CD14-positive monocyte (primary cell): Measurements from ENCODE around the gene UBXN11. TPM values are rescaled to one million over a fixed set of nuclear protein-coding genes. Genes with fewer than 3 reads are reported as not detected.

ENCODE experiments used
- DNase-seq, 3 donors: peaks; one replicate each; pipeline ENCODE4 v3.0.0-alpha.2; 2011 to 2022
- H2AFZ ChIP-seq: 2 replicates; pipeline ENCODE4 v1.6.0; 2012; ENCODE audit warnings: mild to moderate bottlenecking, low read depth, low read length, inconsistent platforms; ENCODE audit not compliant: insufficient read depth, poor library complexity, severe bottlenecking
- H3K27ac ChIP-seq, 2 donors: 1 replicate in 1 of 2; 2 replicates in 1 of 2; pipeline ENCODE4 v1.5.1; 2012 to 2013; ENCODE audit warnings: low read length in 2 of 2, control low read depth in 1 of 2, inconsistent platforms in 1 of 2, low read depth in 1 of 2, mild to moderate bottlenecking in 1 of 2
- H3K27me3 ChIP-seq, 2 donors: one replicate each; pipeline versions ENCODE4 v1.6.0 to v1.6.1; 2011 to 2013; ENCODE audit warnings: low read length in 2 of 2; ENCODE audit not compliant: control insufficient read depth in 2 of 2, insufficient read depth in 2 of 2
- H3K36me3 ChIP-seq, 2 donors: replicated peaks in 1 of 2; 1 replicate in 1 of 2; 2 replicates in 1 of 2; pipeline versions ENCODE4 v1.5.1 to v1.6.1; 2012 to 2013; ENCODE audit warnings: low read length in 2 of 2, control low read depth in 1 of 2, inconsistent platforms in 1 of 2, mild to moderate bottlenecking in 1 of 2; ENCODE audit not compliant: insufficient read depth in 2 of 2, control insufficient read depth in 1 of 2
- H3K4me1 ChIP-seq, 2 donors: 1 replicate in 1 of 2; 2 replicates in 1 of 2; pipeline versions ENCODE4 v1.5.1 to v1.6.1; 2012 to 2013; ENCODE audit warnings: low read length in 2 of 2, control low read depth in 1 of 2, inconsistent platforms in 1 of 2, mild to moderate bottlenecking in 1 of 2, moderate library complexity in 1 of 2; ENCODE audit not compliant: insufficient read depth in 2 of 2, control insufficient read depth in 1 of 2
- H3K4me2 ChIP-seq: replicated peaks from 2 replicates; pipeline ENCODE3; 2012; ENCODE audit warnings: low read length, moderate library complexity, mild to moderate bottlenecking; ENCODE audit not compliant: poor library complexity, severe bottlenecking; ENCODE audit errors: extremely low read depth
- H3K4me3 ChIP-seq, 3 experiments: fragments of 200-600 bp in 1 of 3; sonication (generic) in 1 of 3; replicated peaks in 1 of 3; 1 replicate in 2 of 3; 2 replicates in 1 of 3; pipeline ENCODE4 v1.5.1; 2011 to 2013; ENCODE audit warnings: low read length in 3 of 3, mild to moderate bottlenecking in 3 of 3, control low read depth in 2 of 3, low read depth in 2 of 3, inconsistent platforms in 1 of 3, moderate library complexity in 1 of 3
- H3K79me2 ChIP-seq: 2 replicates; pipeline ENCODE4 v1.6.0; 2012; ENCODE audit warnings: mild to moderate bottlenecking, control low read depth, inconsistent platforms, low read length, moderate library complexity; ENCODE audit not compliant: insufficient read depth
- H3K9ac ChIP-seq: 2 replicates; pipeline ENCODE4 v1.6.0; 2017; ENCODE audit warnings: low read length, mild to moderate bottlenecking; ENCODE audit not compliant: insufficient read depth, poor library complexity, severe bottlenecking
- H3K9me3 ChIP-seq, 2 donors: replicated peaks in 1 of 2; 1 replicate in 1 of 2; 2 replicates in 1 of 2; pipeline versions ENCODE4 v1.5.1 to v1.6.1; 2012 to 2013; ENCODE audit warnings: low read length in 2 of 2, control low read depth in 1 of 2; ENCODE audit not compliant: control insufficient read depth in 1 of 2, insufficient read depth in 1 of 2
- H4K20me1 ChIP-seq: 2 replicates; pipeline ENCODE4 v1.6.0; 2012; ENCODE audit warnings: mild to moderate bottlenecking, low read length, control low read depth, moderate library complexity; ENCODE audit not compliant: insufficient read depth
- H3K27ac Mint-ChIP-seq, 7 donors: one replicate each; pipeline ENCODE4 v1.8.0; 2020; ENCODE audit warnings: mild to moderate bottlenecking in 7 of 7, mixed read lengths in 7 of 7, moderate library complexity in 6 of 7, inconsistent platforms in 2 of 7
- H3K27me3 Mint-ChIP-seq, 3 donors: one replicate each; pipeline ENCODE4 v1.8.0; 2021 to 2022; ENCODE audit warnings: low read depth in 3 of 3, mild to moderate bottlenecking in 3 of 3, mixed read lengths in 3 of 3, moderate library complexity in 3 of 3, inconsistent platforms in 1 of 3
- H3K36me3 Mint-ChIP-seq, 2 donors: one replicate each; pipeline ENCODE4 v1.8.0; 2020; ENCODE audit warnings: mixed read lengths in 2 of 2, inconsistent platforms in 1 of 2, mild to moderate bottlenecking in 1 of 2
- H3K4me1 Mint-ChIP-seq: one replicate; pipeline ENCODE4 v1.8.0; 2020; ENCODE audit warnings: mild to moderate bottlenecking, mixed read lengths
- H3K4me3 Mint-ChIP-seq, 2 donors: one replicate each; pipeline ENCODE4 v1.8.0; 2020; ENCODE audit warnings: mild to moderate bottlenecking in 2 of 2, mixed read lengths in 2 of 2, moderate library complexity in 1 of 2
- H3K9me3 Mint-ChIP-seq, 7 donors: one replicate each; pipeline ENCODE4 v1.8.0; 2020 to 2022; ENCODE audit warnings: mixed read lengths in 7 of 7, mild to moderate bottlenecking in 6 of 7, moderate library complexity in 6 of 7, inconsistent platforms in 2 of 7
- CTCF ChIP-seq: fragments of 200-600 bp; IDR thresholded peaks from one replicate; pipeline ENCODE4 v1.8.0; 2022; ENCODE audit warnings: antibody characterized with exemption, mild to moderate bottlenecking
- WGBS: methylation state at CpG from one replicate; pipeline ENCODE4 v1.1.5; 2013; ENCODE audit warnings: missing lambda C conversion rate; ENCODE audit not compliant: insufficient coverage; 5-methylcytosine and 5-hydroxymethylcytosine counted together
- intact Hi-C, 2 donors: fragments of 100-400 bp; cut with micrococcal nuclease; formaldehyde crosslinking; loops; one replicate each; pipeline versions ENCODE4 v1.15.0 to v1.15.1; 2023
- polyA plus RNA-seq, 3 donors: library from polyadenylated mRNA; depleted of rRNA in 1 of 3; unstranded in 2 of 3; stranded (reverse) in 1 of 3; fragments of 300-500 nt in 2 of 3; fragments of >200 nt in 1 of 3; fragmentation: Illumina TruSeq in 2 of 3; gene quantifications; 1 replicate in 2 of 3; 2 replicates in 1 of 3; pipeline ENCODE4 v1.2.3, GENCODE V29; 2012 to 2021

UBXN11 gene
- polyA plus RNA-seq, 3 donors = 48.0 to 885 (median 52.1) TPM

- Histone ChIP-seq H3K4me3 (no peak overlapping the region), H3K79me2 (peaks cover 40% of the 10 kb centered on the region), H3K9ac (no peak overlapping the region), H3K27me3 (no peaks in the 10 kb centered on the region), H4K20me1 (peaks cover 9% of the 10 kb centered on the region), H3K4me2 (no peak overlapping the region), H3K9me3 (no peaks in the 10 kb centered on the region), H3K27ac (peak overlapping the region in 1 of 2 donors; percentile 34), H3K4me1 (peaks cover 50 to 54% of the 10 kb centered on the region in 2 donors), H3K36me3 (peaks cover 9 to 40% of the 10 kb centered on the region in 2 donors), H2AFZ (no peak overlapping the region)
- no peaks in the 10 kb centered on the region for H3K9me3 Mint-ChIP-seq
- no peak overlapping the region for H3K4me3 Mint-ChIP-seq
- WGBS = 94% methylated on average over 8 of the region's 10 CpGs
- peak overlapping the region in 2 of 7 donors; percentile 23 to 97 for H3K27ac Mint-ChIP-seq
- peaks cover 0 to 2% (median 1%) of the 10 kb centered on the region in 3 donors for H3K27me3 Mint-ChIP-seq
- peaks cover 58% of the 10 kb centered on the region for H3K4me1 Mint-ChIP-seq
- no peak for DNase-seq
- no peak for TF ChIP-seq CTCF
- peaks cover 44 to 46% of the 10 kb centered on the region in 2 donors for H3K36me3 Mint-ChIP-seq
- intact Hi-C loops = loop anchor here in 1 of 2 donors (5.0 kb wide), 2 partner anchors 155 to 215 kb away; partner anchors contain the start of genes C1orf232 and ZNF593
Observed at GRCh38 chr1:26322042-26322331, 15.6 kb upstream of the UBXN11 start.

GRCh38 chr1:26321315-26322041 is 15.0 kb upstream of the UBXN11 start:
- peak; percentile 89 for TF ChIP-seq CTCF
- Histone ChIP-seq H3K4me2 (peak overlapping the region; percentile 82), H3K4me3 (peak overlapping the region in 1 of 3 experiments; percentile 83), H3K9ac (peak overlapping the region; percentile 40), H2AFZ (peak overlapping the region; percentile 42), H3K27ac (peak overlapping the region; percentile 7 to 92), H3K36me3 (peaks cover 9 to 40% of the 10 kb centered on the region in 2 donors), H3K9me3 (no peaks in the 10 kb centered on the region), H3K4me1 (peaks cover 55 to 59% of the 10 kb centered on the region in 2 donors), H4K20me1 (peaks cover 9% of the 10 kb centered on the region), H3K79me2 (peaks cover 45% of the 10 kb centered on the region), H3K27me3 (no peaks in the 10 kb centered on the region)
- Mint-ChIP-seq H3K4me3 (peak overlapping the region; percentile 83 to 90), H3K36me3 (peaks cover 44 to 46% of the 10 kb centered on the region in 2 donors), H3K27ac (peak overlapping the region; percentile 88 to 97 (median 96)), H3K27me3 (peaks cover 0 to 2% (median 1%) of the 10 kb centered on the region in 3 donors), H3K9me3 (no peaks in the 10 kb centered on the region), H3K4me1 (peaks cover 63% of the 10 kb centered on the region)
- intact Hi-C loops = loop anchor here (1.0 to 5.0 kb wide), 7 partner anchors 15 to 214 kb away; partner anchors contain the start of genes C1orf232 (in 2 of the 2), ZNF593 (in 2 of the 2) and UBXN11 (in 1 of the 2)
- DNase-seq = peak; percentile 83 to 87 (median 86)
- 7% methylated on average over 5 of the region's 16 CpGs for WGBS
